Cortex of kidney (tissue), 1 donor: ENCODE results near the gene MICAL3.
"Not testable (repeated sequence)": the region's sequence is repeated elsewhere in the genome, so short reads cannot be mapped to it uniquely, and the experiment has no call there.

Source experiments
- DNase-seq: peaks from one replicate; lab custom pipeline; 2025; lab: John Stamatoyannopoulos, UW

MICAL3 gene

GRCh38 chr22:18024276-18024939, at the start of gene MICAL3:
Gene MICAL3 (minus strand): TSS chr22:18024561. CDS start chr22:17906812, 117,749 bp downstream.
- DNase-seq, result no peak

DNA sequence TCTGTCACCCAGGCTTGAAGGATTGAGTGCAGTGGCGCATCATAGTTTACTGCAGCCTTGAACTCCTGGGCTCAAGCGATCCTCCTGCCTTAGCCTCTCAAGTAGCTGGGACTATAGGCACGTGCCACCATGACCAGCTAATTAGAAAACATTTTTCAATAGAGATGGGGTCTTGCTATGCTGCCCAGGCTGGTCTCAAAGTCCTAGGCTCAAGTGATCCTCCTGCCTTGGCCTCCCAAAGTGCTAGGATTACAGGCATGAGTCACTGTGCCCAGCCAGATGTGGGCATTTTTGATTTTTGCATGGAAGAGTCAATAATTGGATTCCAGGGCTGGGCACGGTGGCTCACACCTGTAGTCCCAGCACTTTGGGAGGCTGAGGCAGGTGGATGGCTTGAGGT, 49.6 kb upstream of the MICAL3 start:
- not testable (repeated sequence) for DNase-seq

DNA sequence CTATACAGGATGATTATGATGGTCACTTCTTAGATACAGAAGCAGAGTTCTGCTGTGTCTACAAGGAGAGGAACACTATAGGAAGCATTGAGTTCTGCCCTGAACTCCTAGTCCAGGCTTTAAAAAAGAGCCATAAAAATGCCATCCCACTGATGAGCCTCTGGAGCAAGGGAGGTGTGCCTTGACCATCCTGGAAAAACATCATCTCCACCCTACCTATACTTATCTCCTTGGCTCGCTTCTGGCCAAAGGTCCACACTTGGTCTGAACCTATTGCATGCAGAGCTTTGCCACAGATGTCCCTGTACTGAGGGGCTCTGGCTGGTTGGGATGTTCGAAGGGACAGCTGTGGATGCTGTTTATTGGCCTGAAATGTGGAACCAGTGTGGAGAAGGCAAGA, 49.1 kb upstream of the MICAL3 start:
- DNase-seq, result no peak

GRCh38 chr22:18071968-18072310, 47.6 kb upstream of the MICAL3 start:
- no peak for DNase-seq

GRCh38 chr22:18071307-18071967, 47.1 kb upstream of the MICAL3 start:
- DNase-seq, result not testable (repeated sequence)

DNA sequence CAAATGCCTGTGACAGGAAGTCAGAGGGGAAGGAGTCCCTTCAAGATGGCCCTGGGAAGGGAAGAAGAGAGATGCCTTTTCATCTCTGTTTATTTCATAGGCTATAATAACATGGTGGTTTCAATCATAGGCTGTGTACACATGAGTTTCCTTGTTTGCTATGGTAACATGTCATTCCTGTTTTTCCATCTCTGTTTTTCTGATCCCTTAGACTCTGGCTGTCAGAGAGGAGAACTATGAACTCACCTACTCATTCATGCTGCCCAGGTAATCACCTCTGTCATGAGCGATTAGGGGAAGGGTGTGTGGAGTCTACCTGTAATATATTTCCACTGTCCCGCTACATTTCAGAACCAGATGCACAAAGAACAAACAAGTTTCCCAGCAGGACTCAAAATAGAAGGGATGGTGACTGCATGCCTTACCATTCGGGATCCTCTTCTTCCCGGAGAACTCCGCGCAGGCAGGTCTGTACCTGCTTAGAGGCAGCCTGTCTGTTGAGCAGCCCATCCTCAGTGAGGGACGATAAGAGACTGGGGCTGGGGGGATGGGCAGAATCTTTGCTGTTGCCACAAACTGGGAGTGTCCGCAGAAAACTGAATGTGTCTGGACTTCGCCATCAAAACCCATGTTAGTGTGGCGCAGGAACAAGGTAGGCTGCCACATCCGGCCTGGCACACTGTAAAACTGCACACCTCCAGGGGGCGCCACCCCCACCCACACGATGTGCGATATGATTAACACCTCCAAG, 46.4 kb upstream of the MICAL3 start:
- DNase-seq, result no peak

DNA sequence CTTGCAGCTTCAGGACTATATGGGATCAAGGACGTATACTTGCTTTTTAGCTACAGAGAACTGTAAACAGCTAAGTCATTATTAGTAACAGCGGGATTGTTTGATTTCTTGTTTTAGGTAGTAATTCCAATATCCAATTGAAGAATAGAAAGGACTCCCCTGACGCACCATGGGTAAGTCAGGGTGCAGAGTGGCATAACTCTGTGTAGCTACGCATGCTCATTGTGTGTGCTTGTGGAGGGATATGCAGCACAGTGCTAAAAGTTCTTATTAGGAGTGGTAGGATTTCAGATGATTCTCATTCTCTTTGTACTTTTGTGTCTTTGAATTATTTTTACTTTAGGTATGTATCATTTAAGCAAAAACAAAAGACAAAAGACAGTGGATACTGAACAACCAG, 45.7 kb upstream of the MICAL3 start:
- DNase-seq, result no peak

GRCh38 chr22:18069041-18069440, 44.7 kb upstream of the MICAL3 start:
- DNase-seq, result no peak

GRCh38 chr22:18068381-18068988, 44.1 kb upstream of the MICAL3 start:
- DNase-seq, result no peak

DNA sequence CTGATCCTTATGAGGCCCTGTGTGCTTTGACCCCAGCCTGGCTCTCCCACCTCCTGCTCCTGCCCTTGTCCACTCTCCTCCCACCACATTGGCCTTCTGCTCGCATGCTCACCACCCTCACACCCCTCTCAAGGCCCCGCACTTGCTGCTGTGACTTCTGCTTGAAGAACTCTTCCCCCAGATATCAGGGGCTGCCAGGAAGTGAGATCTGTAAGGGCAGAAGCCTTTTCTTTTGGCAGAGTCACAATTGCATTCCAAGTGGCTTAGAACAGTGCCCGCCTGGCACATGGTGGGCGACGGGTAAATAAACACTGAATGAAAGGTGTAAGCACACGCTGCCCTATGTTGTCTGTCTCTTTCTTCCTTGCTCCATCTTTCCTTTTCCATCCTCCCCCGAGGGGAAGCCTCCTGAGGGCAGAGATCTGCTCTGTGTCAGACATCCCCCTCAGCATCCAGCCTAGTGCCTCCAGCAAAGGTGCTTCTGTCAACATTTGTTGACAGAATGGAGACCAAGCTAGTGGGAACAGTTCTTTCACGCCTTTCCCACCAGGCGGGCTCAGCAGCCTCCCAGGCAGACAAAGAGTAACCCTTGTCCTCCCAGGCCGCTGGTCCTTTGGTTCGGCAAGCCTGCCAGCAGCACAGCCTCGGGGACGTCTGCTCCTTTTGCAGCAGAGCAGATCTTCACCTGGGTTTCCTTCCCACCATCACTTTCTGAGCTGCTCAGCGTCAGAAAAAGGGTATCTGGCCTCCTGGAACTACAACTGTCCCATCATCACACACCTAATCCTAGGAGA, 43.4 kb upstream of the MICAL3 start:
- DNase-seq, result no peak

DNA sequence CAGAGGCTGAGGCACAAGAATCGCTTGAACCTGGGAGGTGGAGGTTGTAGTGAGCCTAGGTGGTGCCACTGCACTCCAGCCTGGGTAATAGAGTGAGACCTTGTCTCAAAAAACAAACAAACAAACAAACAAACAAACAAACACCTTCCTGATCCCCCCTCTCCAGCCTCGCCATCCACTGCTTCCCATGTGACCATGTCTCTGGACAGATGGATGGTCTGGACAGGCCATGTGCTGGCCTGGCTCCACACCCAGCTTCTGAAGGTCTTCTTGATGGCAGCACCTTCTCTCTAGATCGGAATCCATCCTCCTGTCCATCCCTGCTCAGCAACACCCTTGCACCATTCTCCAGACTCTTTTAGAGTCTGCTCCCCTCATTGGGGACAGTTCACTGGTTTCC, 42.8 kb upstream of the MICAL3 start:
- no peak for DNase-seq

DNA sequence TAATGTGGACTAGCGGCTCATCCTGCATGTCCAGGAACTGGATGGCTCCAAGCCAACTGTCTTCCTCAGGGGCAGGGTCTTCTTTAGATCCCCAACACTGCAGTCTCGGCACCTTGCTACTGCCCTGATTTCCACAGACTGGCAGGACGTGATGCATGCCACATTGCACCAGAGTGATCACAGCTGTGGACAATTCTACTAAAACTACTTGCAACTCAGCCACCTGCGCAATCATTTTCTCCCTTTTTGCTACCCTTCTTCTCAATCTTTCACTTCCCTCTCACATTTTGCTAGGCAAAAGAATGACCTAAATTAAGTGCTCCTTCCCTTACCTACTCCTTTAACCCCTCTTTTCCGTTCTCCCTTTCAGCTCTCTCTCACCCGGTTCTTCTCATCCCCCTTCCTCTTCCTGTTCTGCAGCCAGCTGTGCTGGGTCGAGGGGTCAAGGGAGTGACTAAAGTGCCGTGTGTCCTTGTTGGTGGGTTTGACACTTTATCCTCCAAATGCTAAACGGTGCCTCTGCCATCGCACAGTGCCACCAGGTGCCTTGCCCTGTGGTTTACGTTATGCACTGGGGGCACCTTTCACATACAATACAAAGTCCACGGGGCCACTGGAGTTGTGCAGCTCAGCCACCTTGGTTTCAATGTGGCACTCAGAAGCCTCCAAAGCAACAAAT, 42.0 kb upstream of the MICAL3 start:
- DNase-seq, result no peak

GRCh38 chr22:18065256-18065655, 40.9 kb upstream of the MICAL3 start:
- DNase-seq, result no peak

- no peak for DNase-seq
These were observed 40.3 kb upstream of the MICAL3 start for GRCh38 chr22:18064636-18065035.

- DNase-seq, result not testable (repeated sequence)
These were observed 39.4 kb upstream of the MICAL3 start for GRCh38 chr22:18063715-18064114.

DNA sequence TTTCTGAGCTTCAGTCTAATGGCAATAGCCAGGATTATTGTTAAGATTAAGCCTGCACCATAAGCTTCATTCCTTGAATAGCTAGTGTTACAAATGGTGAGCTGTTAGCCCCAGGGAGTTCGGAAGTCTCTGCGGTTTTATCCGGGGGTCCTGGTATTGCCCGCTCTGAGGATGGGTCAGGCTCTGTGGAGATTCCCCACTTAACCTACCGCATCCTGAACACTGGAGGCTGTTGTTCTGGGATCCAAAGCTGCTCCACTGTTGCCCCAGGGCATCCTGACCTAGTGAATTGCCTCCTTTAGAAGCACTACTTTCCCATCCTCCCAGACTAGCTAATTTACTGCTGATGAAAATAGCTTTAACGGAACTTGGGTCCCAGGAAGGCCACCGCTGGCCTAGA, 38.9 kb upstream of the MICAL3 start:
- no peak for DNase-seq

DNA sequence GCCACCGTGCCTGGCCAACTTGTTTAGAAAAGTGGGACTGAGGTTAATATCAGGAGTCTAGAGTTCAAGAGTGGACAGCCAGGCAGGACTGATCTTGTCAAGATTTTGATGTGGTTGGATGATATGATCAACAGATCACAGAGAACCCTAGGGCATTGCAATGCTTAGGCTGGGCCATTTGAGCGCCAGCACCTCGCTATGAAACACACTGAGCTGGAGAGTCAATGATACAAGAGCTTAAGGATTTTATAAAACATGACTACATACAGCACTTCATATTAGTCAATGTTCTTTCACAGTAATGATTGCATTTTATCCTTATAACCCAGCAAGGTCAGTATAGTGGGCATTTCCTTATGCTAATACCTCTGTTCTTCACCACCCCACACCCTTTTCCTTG, 38.1 kb upstream of the MICAL3 start:
- DNase-seq, result no peak

DNA sequence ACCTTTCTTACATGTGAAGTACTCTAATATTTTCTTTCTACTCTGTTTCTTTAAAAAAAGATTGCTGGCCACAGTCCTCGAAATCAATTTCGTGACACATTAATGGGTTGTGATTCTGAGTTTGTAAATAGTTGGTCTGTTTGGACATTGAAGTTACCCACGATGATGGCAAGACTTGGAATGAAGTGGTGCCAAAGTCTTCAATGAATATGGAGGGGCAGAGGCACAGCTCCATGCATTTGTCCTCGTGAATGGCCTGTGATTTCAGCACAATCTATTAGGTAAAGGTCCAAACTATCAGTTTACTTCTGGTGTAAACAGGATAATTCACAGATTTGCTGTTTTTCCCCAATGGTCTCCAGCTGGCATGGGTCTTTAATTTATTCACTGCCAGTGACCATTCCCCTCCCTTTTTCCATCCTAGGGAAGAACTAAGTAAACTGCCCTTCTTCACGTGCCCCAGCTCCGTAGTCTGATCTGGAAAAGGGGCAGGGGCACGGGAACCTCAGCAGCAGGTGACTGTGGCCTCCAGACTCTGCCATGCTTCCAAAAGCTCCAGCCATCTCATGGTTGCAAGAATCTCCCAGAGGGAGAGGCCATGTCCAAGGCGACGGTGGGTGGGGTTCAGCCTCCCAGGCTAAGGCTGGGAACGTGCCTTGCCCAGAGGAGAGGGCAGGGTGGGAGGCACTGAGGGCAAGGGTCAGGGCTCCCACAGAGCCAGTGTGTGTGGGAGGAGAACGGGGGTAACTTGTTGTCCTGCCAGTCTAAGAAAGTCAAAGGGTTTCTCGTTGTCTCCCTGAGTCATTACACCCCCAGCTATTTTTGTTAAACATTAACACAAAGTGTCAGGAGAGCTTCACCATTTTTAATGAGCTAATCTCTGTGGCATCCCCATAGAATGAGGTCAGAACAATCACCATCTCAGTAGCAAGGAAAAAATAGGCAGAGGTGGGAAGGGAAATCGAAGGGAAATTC, 36.6 kb upstream of the MICAL3 start:
- no peak for DNase-seq

DNA sequence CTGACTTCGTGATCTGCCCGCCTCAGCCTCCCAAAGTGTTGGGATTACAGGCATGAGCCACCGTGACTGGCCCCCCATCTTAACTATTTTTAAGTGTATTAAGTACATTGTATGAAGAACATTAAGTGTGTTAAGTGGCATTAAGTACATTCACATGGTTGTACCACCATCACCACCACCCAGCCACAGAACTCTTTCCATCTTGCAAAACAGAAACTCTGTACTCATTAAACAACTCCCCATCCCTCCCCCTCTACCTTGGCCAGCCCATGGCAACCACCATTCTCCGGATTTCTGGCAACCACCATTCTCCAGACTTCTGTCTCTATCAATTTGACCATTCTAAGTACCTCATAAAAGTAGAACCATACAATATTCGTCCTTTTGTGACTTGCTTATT, 35.6 kb upstream of the MICAL3 start:
- no peak for DNase-seq

DNA sequence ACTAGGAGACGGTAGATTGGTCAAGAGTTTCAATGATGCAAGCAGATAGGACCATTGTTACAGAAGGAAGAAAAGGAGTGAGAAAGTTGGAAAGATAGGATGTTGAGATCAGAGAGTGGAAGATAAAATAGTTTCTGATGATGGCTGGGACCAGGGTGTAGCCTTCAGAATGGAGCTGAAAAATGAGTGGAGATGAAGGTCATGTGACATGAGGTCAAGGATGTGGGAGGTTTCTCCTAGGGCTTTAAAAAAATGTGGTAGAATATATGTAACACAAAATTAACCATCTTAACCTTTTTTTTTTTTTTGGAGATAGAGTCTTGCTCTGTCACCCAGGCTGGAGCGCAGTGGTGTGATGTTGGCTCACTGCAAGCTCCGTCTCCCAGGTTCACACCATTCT, 35.1 kb upstream of the MICAL3 start:
- no peak for DNase-seq
